Bronchial epithelial cell (primary cell): ENCODE data around the gene TRIM32. TPM values are rescaled to one million over a fixed set of nuclear protein-coding genes. Genes with fewer than 3 reads are reported as not detected.
A peak's percentile ranks its signal among the peaks of the same experiment; 100 is the strongest.

ENCODE experiments used
- DNase-seq: peaks from one replicate; pipeline ENCODE4 v3.0.0-alpha.2; 2010; ENCODE audit warnings: low read depth
- FAIRE-seq: peaks from 2 replicates; lab custom pipeline; 2011; peaks lifted over from hg19 to GRCh38; lab: Jason Lieb, UNC
- H3K27me3 ChIP-seq: 2 replicates; pipeline ENCODE4 v1.5.1; 2011; ENCODE audit warnings: low read length; ENCODE audit not compliant: control insufficient read depth, insufficient read depth
- H3K36me3 ChIP-seq: 2 replicates; pipeline ENCODE4 v1.5.1; 2011; ENCODE audit warnings: low read length; ENCODE audit not compliant: control insufficient read depth, insufficient read depth
- H3K4me3 ChIP-seq: 2 replicates; pipeline ENCODE4 v1.5.1; 2011; ENCODE audit warnings: mild to moderate bottlenecking, low read depth, low read length, control low read depth
- CTCF ChIP-seq: IDR thresholded peaks from 2 replicates; pipeline ENCODE4 v1.5.1; 2011; ENCODE audit warnings: mild to moderate bottlenecking, moderate library complexity, low read length, control low read depth, inconsistent platforms; ENCODE audit not compliant: insufficient read depth, severe bottlenecking
- total RNA-seq: library from RNA; depleted of rRNA; stranded (reverse); fragments of >200 nt; gene quantifications from 2 replicates; pipeline ENCODE4 v1.2.1, GENCODE V29; 2014

The TRIM32 gene
- total RNA-seq = 12.0 and 13.7 TPM in 2 replicates

DNA sequence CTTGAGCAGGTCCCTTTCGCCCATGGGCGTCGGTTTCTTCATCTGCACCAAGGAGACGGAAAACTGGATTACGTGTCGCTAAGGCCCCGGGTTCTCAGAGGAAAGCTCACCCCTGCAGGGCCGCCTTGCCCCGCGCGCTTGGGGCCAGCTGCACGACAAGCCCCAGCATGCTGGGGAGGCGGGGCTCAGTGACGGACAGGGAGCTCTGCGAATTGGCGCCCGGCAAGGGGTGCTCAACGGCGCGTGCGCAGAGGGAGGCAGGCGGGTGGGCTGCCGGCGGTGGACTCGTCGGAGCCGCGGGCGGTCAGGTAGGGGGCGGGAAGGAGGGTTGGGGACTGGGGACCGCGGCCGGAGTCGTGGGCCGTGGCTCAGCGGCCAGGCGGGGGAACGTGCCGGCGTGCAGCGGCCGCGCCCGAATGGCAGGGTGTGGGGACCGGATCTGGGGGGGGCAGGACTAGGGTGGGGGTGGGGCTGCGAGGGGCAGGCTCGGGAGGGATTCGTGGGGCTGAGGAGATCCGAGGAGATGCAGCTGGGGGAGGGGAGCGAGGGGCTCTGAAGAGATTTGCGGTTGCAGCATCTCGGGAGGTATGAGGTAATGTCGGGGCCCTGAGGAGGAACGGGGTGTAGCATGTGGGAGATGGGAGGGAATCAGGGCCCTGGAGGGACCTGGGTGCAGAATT lies at the start of gene TRIM32:
Gene TRIM32 (plus strand): TSS at position 232 of the 680 bp plus-strand sequence. CDS start 10,438 bp downstream, outside the sequence.
- no peak for TF ChIP-seq CTCF
- Histone ChIP-seq H3K27me3 (no peaks in the 10 kb centered on the region), H3K4me3 (peak within 1 kb of the TSS; percentile 75), H3K36me3 (no peaks in the 10 kb centered on the region)
- no peak for FAIRE-seq
- DNase-seq = peak; percentile 66

DNA sequence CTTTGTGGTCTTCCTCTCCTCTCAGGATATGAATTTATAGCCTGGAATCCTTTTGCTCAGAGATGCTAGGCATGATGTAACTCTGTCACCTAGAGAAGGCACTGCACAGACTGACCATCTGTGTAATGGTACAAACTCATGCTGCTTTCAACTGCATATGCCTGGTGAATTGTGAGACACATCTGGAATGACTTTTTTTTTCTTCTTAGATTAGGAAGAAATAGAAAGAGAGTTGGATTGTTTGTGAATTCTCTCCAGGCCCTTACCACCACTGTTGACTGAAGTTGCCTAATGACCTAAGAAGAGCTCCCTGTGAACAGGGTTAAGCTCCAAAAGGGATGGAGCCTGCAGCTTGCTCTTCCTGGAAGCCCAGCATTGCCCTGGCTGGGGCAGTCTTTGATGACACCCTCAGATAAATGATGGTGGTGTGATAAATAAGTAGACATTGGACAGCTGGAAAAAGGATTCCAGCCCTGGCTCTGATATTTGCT lies 47.8 kb upstream of the TRIM32 start:
- FAIRE-seq (no peak), DNase-seq (no peak)
- H3K36me3 ChIP-seq = no peaks in the 10 kb centered on the region
- H3K27me3 ChIP-seq = no peaks in the 10 kb centered on the region
- no peak overlapping the region for H3K4me3 ChIP-seq
- TF ChIP-seq CTCF = no peak

DNA sequence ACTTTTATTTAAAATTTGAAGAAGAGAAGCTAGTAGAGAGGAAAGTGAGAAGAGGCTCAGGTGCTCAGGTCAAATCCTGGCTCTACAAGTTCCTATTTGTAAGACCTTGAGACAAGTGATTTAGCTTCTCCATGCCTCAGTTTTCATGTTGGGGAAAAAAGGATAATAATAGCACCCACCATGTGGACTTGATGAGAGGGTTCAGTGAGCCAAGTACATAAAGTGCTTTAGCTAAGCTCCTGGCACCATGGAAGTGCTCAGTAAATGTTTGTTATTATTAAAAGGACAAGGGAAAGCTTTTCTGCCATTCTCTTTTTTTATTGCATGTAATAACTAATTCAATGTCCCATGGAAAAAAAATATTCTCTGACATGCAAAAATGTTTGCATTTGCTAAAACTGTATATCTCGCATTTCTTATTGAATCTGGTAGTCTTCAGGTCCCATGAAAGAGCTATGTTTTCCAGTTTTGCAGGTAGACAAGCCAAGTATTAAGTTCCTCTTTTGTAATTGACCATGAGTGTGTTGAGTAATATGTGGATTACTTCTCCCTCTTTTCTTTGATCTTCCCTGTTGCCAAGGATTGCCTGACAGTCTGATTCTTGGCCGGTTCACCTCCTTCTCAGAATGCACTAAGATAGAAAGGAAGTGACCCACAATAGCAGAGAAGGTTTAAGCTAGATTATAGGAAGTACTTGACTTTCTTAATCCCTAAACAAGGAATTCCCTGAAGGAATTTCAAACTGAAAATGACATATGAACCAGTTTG lies 45.6 kb upstream of the TRIM32 start:
- Histone ChIP-seq H3K4me3 (no peak overlapping the region), H3K27me3 (no peaks in the 10 kb centered on the region), H3K36me3 (no peaks in the 10 kb centered on the region)
- FAIRE-seq (no peak), DNase-seq (peak; percentile 18)
- no peak for TF ChIP-seq CTCF

- no peak for TF ChIP-seq CTCF
- Histone ChIP-seq H3K27me3 (no peaks in the 10 kb centered on the region), H3K36me3 (no peaks in the 10 kb centered on the region), H3K4me3 (no peak overlapping the region)
- DNase-seq (no peak), FAIRE-seq (no peak)
Observed at GRCh38 chr9:116643691-116644090, 43.4 kb upstream of the TRIM32 start.

- no peak overlapping the region for H3K4me3 ChIP-seq
- FAIRE-seq (no peak), DNase-seq (no peak)
- TF ChIP-seq CTCF = no peak
- no peaks in the 10 kb centered on the region for H3K36me3 ChIP-seq
- H3K27me3 ChIP-seq = no peaks in the 10 kb centered on the region
Observed at GRCh38 chr9:116644091-116644688, 42.9 kb upstream of the TRIM32 start.
